Activated T-cell treated with anti-CD3 and anti-CD28 coated beads, Interleukin-2, amount 50 U/mL, for 72 hours (primary cell): ENCODE data around the gene PHAF1. TPM values are rescaled to one million over a fixed set of nuclear protein-coding genes. Genes with fewer than 3 reads are reported as not detected.
A peak's percentile ranks its signal among the peaks of the same experiment; 100 is the strongest.

Experiments used
- ATAC-seq, 2 donors: fragments of 150-1000 bp; cut with Tn5 transposase; replicated peaks in 1 of 2; 2 replicates each; pipeline ENCODE4 v1.10.0; 2021; ENCODE audit warnings: moderate library complexity in 2 of 2, mild to moderate bottlenecking in 1 of 2
- DNase-seq, 2 donors: peaks; one replicate each; pipeline ENCODE4 v3.0.0; 2021 to 2022; ENCODE audit warnings: mixed read lengths in 1 of 2
- H3K27ac Mint-ChIP-seq: one replicate; pipeline ENCODE4 v1.8.0; 2022; ENCODE audit warnings: mild to moderate bottlenecking, moderate library complexity, mixed read lengths
- H3K27me3 Mint-ChIP-seq: one replicate; pipeline ENCODE4 v1.8.0; 2022; ENCODE audit warnings: low read depth, mixed read lengths
- H3K36me3 Mint-ChIP-seq, 2 donors: one replicate each; pipeline ENCODE4 v1.8.0; 2022; ENCODE audit warnings: mixed read lengths in 2 of 2, mild to moderate bottlenecking in 1 of 2; ENCODE audit not compliant: insufficient read depth in 2 of 2
- H3K4me1 Mint-ChIP-seq: one replicate; pipeline ENCODE4 v1.8.0; 2022; ENCODE audit warnings: low read depth, mixed read lengths
- H3K4me3 Mint-ChIP-seq, 2 donors: one replicate each; pipeline ENCODE4 v1.8.0; 2022; ENCODE audit warnings: mild to moderate bottlenecking in 2 of 2, mixed read lengths in 2 of 2, moderate library complexity in 2 of 2
- H3K9me3 Mint-ChIP-seq, 2 donors: one replicate each; pipeline ENCODE4 v1.8.0; 2022; ENCODE audit warnings: mixed read lengths in 2 of 2
- total RNA-seq, 2 donors: library from RNA; stranded (reverse); gene quantifications; one replicate each; pipeline ENCODE4 v1.2.3, GENCODE V29; 2022

Gene PHAF1
- total RNA-seq, 2 donors from 2014 or later: 14.8 to 18.2 TPM

GRCh38 chr16:67089101-67089500, 20.6 kb upstream of the PHAF1 start:
- DNase-seq (no peak), ATAC-seq (no peak)
- peaks cover 18% of the 10 kb centered on the region for H3K4me1 Mint-ChIP-seq
- H3K27ac Mint-ChIP-seq: no peak overlapping the region
- no peaks in the 10 kb centered on the region for H3K27me3 Mint-ChIP-seq
- no peaks in the 10 kb centered on the region for H3K9me3 Mint-ChIP-seq
- H3K36me3 Mint-ChIP-seq: peaks cover 4 to 7% of the 10 kb centered on the region in 2 donors
- H3K4me3 Mint-ChIP-seq: no peak overlapping the region

- H3K36me3 Mint-ChIP-seq: peaks cover 0 to 9% of the 10 kb centered on the region in 2 donors
- H3K27me3 Mint-ChIP-seq: no peaks in the 10 kb centered on the region
- peak overlapping the region; percentile 45 for H3K27ac Mint-ChIP-seq
- no peaks in the 10 kb centered on the region for H3K9me3 Mint-ChIP-seq
- H3K4me1 Mint-ChIP-seq: peaks cover 18% of the 10 kb centered on the region
- no peak for DNase-seq
- peak; percentile 62 to 95 for ATAC-seq
- no peak overlapping the region for H3K4me3 Mint-ChIP-seq
Measured at GRCh38 chr16:67091906-67092566, 17.7 kb upstream of the PHAF1 start.

- peaks cover 18% of the 10 kb centered on the region for H3K4me1 Mint-ChIP-seq
- no peaks in the 10 kb centered on the region for H3K9me3 Mint-ChIP-seq
- H3K27ac Mint-ChIP-seq: no peak overlapping the region
- H3K36me3 Mint-ChIP-seq: peaks cover 0 to 9% of the 10 kb centered on the region in 2 donors
- H3K4me3 Mint-ChIP-seq: no peak overlapping the region
- no peak for ATAC-seq
- DNase-seq: no peak
- no peaks in the 10 kb centered on the region for H3K27me3 Mint-ChIP-seq
Measured at GRCh38 chr16:67093098-67093726, 16.5 kb upstream of the PHAF1 start.

- H3K36me3 Mint-ChIP-seq: peaks cover 0 to 6% of the 10 kb centered on the region in 2 donors
- DNase-seq (no peak), ATAC-seq (no peak)
Measured at GRCh38 chr16:67098599-67098998, 11.1 kb upstream of the PHAF1 start.

GRCh38 chr16:67100569-67101310, 9.0 kb upstream of the PHAF1 start:
- Mint-ChIP-seq H3K27me3 (no peaks in the 10 kb centered on the region), H3K4me1 (peaks cover 15% of the 10 kb centered on the region), H3K27ac (peak overlapping the region; percentile 90), H3K36me3 (peaks cover 0 to 4% of the 10 kb centered on the region in 2 donors), H3K9me3 (no peaks in the 10 kb centered on the region), H3K4me3 (peak overlapping the region in 1 of 2 donors; percentile 56)
- DNase-seq: no peak
- ATAC-seq: peak in 1 of 2 donors; percentile 3

More at GRCh38 chr16:67098599-67098998, 11.1 kb upstream of the PHAF1 start:
- Mint-ChIP-seq H3K4me1 (peaks cover 15% of the 10 kb centered on the region), H3K27ac (no peak overlapping the region), H3K27me3 (no peaks in the 10 kb centered on the region), H3K9me3 (no peaks in the 10 kb centered on the region), H3K4me3 (no peak overlapping the region)

GRCh38 chr16:67101311-67102082, 8.2 kb upstream of the PHAF1 start:
- peaks cover 15% of the 10 kb centered on the region for H3K4me1 Mint-ChIP-seq
- no peaks in the 10 kb centered on the region for H3K9me3 Mint-ChIP-seq
- DNase-seq (peak; percentile 51 to 57), ATAC-seq (peak; percentile 94 to 98)
- peak overlapping the region in 1 of 2 donors; percentile 56 for H3K4me3 Mint-ChIP-seq
- H3K27ac Mint-ChIP-seq: peak overlapping the region; percentile 90
- H3K36me3 Mint-ChIP-seq: peaks cover 0 to 4% of the 10 kb centered on the region in 2 donors
- no peaks in the 10 kb centered on the region for H3K27me3 Mint-ChIP-seq

- ATAC-seq (no peak), DNase-seq (no peak)
- Mint-ChIP-seq H3K4me3 (no peak overlapping the region), H3K27me3 (no peaks in the 10 kb centered on the region), H3K4me1 (peaks cover 15% of the 10 kb centered on the region), H3K9me3 (no peaks in the 10 kb centered on the region), H3K36me3 (peaks cover 0 to 4% of the 10 kb centered on the region in 2 donors), H3K27ac (no peak overlapping the region)
Measured at GRCh38 chr16:67104061-67104460, 5.7 kb upstream of the PHAF1 start.

GRCh38 chr16:67104845-67105244, 4.9 kb upstream of the PHAF1 start:
- H3K36me3 Mint-ChIP-seq: peaks cover 0 to 1% of the 10 kb centered on the region in 2 donors
- peaks cover 21% of the 10 kb centered on the region for H3K4me1 Mint-ChIP-seq

GRCh38 chr16:67105246-67105645, 4.5 kb upstream of the PHAF1 start:
- DNase-seq (no peak), ATAC-seq (no peak)
- Mint-ChIP-seq H3K27ac (no peak overlapping the region), H3K4me1 (peaks cover 21% of the 10 kb centered on the region), H3K4me3 (no peak overlapping the region), H3K27me3 (no peaks in the 10 kb centered on the region), H3K36me3 (peaks cover 0 to 1% of the 10 kb centered on the region in 2 donors), H3K9me3 (no peaks in the 10 kb centered on the region)

More at GRCh38 chr16:67104845-67105244, 4.9 kb upstream of the PHAF1 start:
- no peak overlapping the region for H3K4me3 Mint-ChIP-seq
- H3K27me3 Mint-ChIP-seq: no peaks in the 10 kb centered on the region
- DNase-seq (no peak), ATAC-seq (no peak)
- no peaks in the 10 kb centered on the region for H3K9me3 Mint-ChIP-seq
- no peak overlapping the region for H3K27ac Mint-ChIP-seq

- Mint-ChIP-seq H3K36me3 (peaks cover 0 to 1% of the 10 kb centered on the region in 2 donors), H3K4me1 (peaks cover 20% of the 10 kb centered on the region), H3K4me3 (no peak overlapping the region), H3K9me3 (no peaks in the 10 kb centered on the region), H3K27me3 (no peaks in the 10 kb centered on the region), H3K27ac (peak overlapping the region; percentile 26)
- no peak for DNase-seq
- no peak for ATAC-seq
Measured at GRCh38 chr16:67105881-67106280, 3.9 kb upstream of the PHAF1 start.

- Mint-ChIP-seq H3K4me1 (peaks cover 30% of the 10 kb centered on the region), H3K9me3 (no peaks in the 10 kb centered on the region), H3K27me3 (no peaks in the 10 kb centered on the region), H3K4me3 (peak overlapping the region in 1 of 2 donors; percentile 91), H3K27ac (no peak overlapping the region), H3K36me3 (peaks cover 0 to 1% of the 10 kb centered on the region in 2 donors)
- ATAC-seq: no peak
- no peak for DNase-seq
Measured at GRCh38 chr16:67108489-67108888, 1.3 kb upstream of the PHAF1 start.

- peak overlapping the region; percentile 91 to 96 for H3K4me3 Mint-ChIP-seq
- H3K36me3 Mint-ChIP-seq: peaks cover 0 to 1% of the 10 kb centered on the region in 2 donors
- H3K9me3 Mint-ChIP-seq: no peaks in the 10 kb centered on the region
- H3K4me1 Mint-ChIP-seq: peaks cover 30% of the 10 kb centered on the region
- DNase-seq: no peak
- no peaks in the 10 kb centered on the region for H3K27me3 Mint-ChIP-seq
- H3K27ac Mint-ChIP-seq: no peak overlapping the region
- ATAC-seq: no peak
Measured at GRCh38 chr16:67108931-67109406, 772 bp upstream of the PHAF1 start.
